GM19397 (cell line): ENCODE data around the gene LRRC61.
"Not testable (repeated sequence)": the region's sequence is repeated elsewhere in the genome, so short reads cannot be mapped to it uniquely, and the experiment has no call there.

Experiments used
- ATAC-seq: cut with Tn5 transposase; IDR thresholded peaks from one replicate; pipeline ENCODE4 v1.9.1; 2021; ENCODE audit warnings: mild to moderate bottlenecking, moderate library complexity; ENCODE audit not compliant: unreplicated experiment

The LRRC61 gene

DNA sequence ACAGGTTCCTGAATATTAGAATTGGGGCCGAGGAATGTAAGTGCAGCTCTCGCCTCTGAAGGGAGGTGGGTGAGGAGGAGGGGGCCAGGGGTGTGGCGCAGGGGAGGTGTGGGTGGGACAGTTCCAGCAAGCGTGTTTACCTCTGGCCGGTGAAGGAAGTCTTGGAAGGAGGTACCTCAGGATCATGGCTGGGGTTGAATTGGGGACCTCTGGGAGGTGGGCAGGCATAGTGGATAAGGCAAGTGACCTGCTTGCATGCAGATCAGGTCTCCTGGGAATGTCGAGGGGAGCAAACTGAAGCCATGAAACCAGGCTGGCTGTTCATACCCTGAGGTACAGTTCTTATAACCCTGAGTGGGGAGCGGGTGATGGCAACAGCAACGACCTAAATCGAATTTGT is 57.9 kb downstream of the LRRC61 start:
- ATAC-seq = no peak

DNA sequence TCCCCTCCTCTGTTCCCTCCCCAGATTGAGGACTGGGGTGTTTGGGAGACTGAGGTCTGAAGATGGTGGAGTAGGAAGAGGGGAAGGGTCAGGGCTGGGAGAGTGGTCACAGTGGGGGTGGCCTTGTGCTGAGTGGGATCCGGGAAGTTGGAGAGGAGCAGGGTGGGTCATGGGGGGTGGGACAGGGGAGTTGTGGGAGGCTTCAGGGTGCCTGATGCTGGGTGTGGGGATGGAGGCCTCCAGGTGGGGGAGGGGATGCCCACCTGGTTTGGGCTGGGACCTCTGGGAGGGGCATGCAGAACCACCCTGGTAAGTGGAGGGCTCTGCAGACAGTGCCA is 58.6 kb downstream of the LRRC61 start:
- ATAC-seq = no peak

DNA sequence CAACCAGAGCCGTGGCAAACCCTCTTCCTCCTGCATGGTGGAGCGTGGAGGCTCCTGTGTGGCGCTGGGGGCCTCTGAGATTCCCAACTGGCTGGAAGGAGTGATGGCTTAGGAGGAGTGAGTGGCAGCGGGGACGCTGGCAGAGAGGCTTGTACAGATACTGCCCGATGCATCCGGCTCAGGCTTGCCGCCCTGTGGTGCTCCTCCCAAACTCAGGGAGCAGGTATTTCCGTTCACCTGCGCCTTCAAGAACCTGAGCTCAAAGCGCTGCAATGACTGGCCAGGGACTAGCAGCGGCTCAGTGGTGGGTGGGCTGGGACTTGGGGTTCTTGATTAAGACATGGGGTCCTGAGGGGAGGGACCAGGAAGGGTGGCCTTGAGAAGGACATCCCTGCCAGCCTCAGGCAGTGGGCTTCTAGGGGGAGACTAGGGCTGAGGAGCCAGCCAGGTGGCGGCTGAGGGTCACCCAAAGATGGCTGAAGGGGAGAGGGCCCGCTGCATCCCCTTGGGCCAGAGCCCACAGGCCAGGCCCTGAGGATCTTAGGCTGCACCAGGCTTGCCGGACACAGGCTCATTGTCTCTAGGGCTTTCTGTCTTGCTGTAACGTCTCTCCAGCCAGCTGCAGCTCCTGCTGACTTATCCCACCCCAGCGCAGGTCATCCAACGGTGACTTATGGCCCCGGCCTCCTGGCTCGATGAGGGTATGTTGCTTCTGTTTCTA is 59.1 kb downstream of the LRRC61 start:
- ATAC-seq = no peak

DNA sequence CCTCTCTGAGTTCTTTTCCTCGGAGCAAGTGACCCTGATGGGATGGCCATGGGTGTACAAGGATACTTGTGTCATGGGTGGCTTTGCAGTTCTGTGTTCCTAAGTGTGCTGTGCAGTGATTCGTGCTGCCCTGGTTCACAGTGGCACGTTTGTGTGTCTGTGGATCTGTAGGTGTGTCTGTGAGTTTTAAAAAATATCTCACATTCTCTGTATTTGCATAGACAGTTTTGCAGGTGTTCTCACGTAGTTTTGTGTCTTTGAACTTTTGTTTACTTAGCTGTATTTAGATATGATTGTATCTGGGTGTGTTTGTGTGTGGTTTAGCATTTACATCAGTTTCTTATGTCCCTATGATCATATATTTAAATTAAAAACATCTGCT is 59.7 kb downstream of the LRRC61 start:
- ATAC-seq = no peak

DNA sequence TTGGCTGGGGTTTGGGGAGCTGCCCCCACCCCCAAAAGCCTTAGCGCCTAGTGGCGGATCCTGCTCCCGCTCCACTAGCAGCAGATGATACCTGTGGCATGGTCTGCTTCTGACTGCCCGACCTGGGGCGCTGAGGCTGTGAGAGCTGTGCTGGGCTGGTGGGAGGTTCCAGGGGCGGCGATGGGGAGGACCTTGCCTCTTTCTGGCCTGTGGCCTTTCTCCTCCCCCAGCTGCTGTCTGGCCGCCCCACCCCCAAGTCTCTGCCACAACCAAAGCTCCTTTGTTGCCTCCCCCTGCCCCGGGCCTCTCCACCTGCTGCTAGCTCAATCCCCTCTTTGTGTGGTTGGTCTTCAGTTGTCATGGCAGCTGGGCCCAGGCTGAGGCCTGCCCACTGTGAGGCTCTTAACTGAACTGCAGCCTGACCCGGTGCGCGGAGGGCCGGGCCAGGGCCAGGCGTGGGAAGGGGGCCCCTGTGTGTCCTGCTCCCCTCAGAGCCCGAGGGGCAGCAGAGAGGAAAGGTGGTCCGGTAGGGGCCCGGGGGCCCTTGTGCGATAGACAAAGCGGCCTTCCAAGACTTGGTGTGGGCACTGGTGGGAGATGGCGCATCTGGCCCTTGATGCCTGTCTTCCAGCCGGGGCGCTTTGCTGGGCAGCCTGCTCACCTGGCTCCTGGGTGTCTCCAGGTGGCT is 60.7 kb downstream of the LRRC61 start:
- ATAC-seq = no peak

DNA sequence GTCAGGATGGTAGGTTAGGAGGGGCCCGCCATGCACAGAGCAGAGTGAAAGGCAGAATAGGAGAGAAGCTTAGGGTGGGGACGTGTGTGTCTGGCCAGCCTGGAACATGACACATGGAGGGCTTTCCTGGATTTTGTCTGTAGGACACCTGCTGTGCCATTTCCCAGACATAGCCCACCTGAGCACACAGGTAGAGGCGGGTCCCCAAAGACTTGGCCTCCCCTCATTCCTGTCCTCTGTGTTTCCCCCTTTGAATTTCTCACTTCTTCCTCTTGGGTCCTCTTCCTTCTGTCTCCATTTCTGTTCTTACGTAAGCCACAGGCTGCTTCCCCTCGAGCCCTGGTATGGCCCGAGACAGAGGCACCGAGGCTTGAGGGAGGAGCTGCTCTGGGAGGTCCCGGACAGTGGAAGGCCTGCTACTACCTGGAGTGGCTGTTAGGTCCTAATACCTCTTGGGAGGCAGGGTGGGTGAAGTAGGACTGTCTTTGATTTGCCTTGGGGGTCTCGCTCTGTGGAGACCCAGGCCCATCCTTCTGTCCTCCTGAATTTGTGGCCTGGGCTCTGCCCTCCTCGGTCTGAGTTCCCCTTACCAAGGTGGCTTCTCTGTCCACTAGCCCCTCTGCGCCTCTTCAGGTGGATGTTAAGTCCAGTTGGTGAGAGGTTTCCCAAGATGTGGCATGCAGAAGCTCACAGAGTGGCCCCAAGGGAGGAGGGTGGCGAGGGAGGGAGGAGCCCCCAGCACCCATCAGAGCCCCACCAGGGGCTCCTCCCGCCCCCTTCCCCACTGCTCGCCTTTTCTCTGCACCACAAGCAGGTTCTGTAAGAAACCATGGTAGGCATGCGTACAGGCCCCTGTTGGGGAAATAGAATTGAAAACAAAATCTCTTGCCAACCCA is 61.5 kb downstream of the LRRC61 start:
- ATAC-seq = no peak

DNA sequence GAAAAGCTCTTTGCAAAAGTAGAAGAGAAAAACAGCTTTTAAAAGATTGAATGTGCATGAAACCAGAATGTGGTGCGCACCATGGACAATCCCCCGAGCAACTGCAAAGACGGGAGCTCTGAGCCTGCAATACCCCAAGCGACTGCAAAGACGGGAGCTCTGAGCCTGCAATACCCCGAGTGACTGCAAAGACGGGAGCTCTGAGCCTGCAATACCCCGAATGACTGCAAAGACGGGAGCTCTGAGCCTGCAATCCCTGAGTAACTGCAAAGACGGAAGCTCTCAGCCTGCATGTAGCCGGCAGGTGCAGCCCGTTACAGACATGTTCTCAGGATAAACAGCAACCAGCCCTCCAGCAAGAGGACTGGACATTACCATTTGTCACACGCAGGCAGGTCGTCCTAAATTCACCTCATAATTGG is 62.2 kb downstream of the LRRC61 start:
- ATAC-seq = no peak

DNA sequence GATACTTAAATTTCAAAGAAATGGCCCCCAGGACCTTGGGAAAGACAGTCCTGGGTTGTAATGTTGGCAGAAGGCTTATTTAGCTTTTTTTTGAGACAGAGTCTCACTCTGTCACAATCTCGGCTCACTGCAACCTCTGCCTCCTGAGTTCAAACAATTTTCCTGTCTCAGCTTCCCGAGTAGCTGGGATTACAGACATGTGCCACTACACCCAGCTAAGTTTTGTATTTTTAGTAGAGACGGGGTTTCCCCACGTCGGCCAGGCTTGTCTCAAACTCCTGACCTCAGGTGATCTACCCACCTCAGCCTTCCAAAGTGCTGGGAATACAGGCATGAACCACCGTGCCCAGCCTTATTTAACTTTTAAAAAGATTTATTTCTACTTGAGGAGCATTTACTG is 62.7 kb downstream of the LRRC61 start:
- not testable (repeated sequence) for ATAC-seq
